Fibroblast of skin of abdomen (primary cell): Measurements from ENCODE around the gene SLC25A19.

Source experiments
- DNase-seq: peaks from one replicate; pipeline ENCODE4 v3.0.0-alpha.2; 2013

The SLC25A19 gene

DNA sequence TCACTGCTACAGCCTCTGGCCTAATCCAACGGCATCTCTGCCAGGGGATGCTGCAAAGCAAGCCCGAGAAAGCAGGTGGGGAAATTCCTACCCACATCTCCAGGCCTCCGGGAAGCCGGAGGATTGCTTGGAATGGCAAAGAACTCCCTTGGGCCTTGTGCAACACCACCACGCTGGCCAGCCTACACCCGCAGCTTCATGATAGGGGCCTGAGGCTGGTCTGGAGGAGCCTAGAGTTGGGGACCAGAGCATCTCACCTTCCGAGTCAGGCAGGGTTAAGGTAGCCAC lies 48.1 kb downstream of the SLC25A19 start:
- DNase-seq = no peak

GRCh38 chr17:75240394-75241142 lies 48.7 kb downstream of the SLC25A19 start:
- DNase-seq = peak; percentile 22

- DNase-seq = no peak
Measured at GRCh38 chr17:75239778-75240393, 49.3 kb downstream of the SLC25A19 start.

GRCh38 chr17:75239214-75239613 lies 50.0 kb downstream of the SLC25A19 start:
- DNase-seq = no peak

DNA sequence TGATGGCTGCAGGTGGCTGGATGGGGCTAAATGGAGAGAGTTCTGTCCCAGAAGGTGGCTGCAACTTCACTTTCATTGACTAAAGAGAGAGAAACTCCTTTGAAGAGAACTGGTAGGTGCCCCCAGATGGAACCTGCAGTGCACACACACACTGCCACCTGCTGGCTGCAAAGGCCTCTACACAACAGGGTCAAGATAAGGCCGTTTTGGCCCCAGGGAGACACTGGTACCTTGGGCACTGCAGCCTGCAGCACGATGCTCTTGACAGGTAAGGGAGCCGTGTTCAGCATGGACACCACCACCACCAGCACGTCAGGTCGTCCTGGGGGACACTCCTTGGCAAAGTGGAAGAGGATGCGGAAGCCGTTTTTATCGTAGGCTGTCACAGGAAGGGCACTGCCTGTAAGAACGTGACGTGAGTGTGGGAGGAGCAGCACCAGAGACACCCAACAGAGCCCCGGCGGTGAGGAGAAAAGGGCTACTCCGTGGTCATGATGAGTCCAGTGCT lies 50.5 kb downstream of the SLC25A19 start:
- DNase-seq = peak; percentile 52

DNA sequence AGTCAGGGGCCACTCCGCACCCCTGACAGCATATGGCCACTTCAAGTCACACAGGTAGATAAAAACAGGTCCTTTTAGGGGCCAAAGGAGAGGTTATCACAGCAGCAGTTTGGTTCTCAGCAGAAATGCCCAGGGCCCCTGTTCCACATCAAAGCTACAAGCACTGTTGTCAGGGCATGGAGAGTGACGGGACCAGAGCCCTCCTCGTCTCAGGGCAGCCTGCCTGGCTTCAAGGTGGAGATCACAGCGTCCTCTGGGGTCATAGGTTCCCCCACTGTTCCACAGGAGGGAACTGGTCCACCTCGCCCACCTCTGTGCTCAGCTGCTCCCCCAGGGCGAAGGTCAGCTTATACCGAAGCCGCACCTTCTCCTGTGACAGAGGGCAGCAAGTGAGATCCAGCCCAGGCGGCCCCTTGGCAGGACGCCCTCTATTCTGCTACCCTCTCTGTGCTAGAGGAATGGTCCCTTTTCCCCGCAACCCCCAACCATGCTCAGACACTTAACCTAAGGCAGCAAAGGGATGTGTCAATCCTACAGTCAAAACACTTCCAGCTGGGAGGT lies 51.1 kb downstream of the SLC25A19 start:
- DNase-seq = no peak

DNA sequence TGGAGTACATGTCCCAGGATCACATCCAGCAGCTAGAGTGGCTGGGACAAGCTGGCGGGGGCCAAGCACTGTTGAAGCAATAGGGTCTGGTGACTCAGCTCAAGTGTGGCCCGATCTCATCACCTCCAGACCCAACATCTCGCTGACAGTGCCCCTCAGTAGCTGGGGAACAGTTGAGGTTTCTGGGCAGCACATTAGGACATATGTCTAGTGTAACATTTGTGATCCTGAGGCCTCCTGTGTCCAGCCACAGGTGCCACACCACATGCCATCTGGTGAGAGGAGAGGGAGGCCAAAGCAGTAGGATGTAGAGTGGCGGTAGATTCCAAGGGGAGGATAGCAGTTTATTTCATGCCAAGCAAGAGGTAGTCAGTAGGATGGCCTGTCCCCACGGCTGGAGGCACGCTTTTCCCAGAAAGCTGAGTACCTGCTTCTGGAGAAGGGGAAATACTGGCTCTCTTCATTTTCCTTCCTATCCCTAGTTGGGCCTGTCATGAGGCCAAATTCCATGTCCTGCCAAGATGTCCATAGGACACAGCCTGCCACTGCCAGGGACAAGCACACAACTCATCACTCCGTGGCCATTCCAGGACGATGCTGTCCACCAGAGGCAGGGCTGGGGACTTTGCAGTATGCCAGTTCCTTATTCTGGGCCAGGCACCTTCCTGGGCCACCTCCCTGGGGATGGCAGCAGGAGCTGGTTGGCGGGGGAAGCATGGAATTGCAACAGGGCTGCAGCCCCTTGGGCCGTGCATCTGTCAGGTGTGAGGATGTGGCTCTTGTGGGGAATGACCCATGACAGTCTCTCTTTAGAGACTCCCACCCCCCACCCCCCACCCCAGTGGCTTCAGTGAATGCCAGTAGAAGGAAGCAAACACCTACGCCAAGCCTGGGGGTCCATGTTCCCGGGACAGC lies 51.9 kb downstream of the SLC25A19 start:
- no peak for DNase-seq

DNA sequence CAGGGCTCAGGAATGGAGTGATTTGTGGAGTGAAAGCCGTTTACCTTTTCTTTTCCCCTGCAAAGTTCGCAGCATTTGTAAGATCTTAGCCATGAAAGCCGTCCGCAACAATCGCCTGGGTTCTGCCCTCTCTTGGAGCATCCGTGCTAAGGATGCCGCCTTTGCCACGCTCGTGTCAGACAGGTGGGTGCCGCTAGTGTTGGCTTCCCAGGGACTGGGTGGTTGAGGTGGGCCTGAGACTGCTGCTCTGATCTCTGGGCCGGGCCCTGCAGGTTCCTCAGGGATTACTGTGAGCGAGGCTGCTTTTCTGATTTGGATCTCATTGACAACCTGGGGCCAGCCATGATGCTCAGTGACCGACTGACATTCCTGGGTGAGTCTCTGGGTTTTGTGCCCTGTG lies 56.4 kb downstream of the SLC25A19 start:
- no peak for DNase-seq

- no peak for DNase-seq
Measured at GRCh38 chr17:75231741-75232464, 57.3 kb downstream of the SLC25A19 start.

DNA sequence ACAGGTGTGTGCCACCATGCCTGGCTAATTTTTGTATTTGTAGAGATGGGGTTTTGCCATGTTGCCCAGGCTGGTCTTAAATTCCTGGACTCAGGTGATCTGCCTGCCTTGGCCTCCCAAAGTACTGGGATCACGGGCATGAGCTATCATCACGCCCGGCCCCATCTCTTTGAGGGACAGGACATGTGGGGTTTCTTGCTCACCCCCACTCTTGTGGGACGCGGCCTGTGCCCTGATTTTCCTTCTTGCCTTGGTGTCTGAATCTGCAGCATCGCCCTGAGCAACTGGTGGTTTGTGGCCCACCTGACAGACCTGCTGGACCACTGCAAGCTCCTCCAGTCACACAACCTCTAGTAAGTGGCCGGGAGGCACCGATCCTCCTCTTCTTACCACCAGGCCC lies 58.2 kb downstream of the SLC25A19 start:
- no peak for DNase-seq

DNA sequence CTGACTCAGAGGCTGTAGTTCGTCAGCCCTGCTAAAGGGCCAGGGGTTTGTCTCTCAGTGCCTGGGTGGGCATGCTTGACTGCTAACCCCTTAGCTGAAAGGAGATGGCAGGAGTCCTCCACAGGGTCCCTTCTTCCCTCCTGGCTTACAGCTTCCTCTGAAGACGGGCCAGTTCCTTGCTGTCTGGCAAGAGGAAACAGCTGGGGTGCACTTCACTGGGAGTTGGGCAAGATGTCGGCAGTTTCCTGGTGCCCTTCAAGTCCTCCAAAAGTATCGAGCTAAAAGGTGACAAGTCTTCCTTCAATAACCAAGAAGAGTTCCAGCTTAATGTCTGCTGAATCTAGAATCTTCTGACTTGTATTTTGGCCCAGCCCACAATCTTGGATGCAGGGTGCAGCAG lies 60.4 kb downstream of the SLC25A19 start:
- no peak for DNase-seq

DNA sequence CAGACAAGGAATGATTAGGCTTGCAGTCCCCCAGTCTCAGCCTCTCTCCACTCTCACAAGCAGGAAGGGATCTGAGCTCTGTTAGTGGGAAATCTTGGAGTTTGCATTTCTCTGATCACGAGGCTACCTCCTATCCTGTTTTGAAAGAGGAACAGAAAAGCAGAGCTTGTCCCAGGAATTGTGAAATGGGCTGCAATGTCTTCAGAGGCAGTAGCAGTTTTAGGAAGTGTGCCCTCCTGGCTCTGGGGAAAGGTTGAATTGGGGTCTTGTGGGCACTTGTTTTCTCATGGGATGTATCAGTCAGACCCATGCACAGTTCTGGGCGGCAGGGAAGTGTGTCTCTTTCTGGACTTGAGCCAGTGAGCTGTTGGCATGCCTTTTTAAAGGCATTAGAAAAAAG lies 60.9 kb downstream of the SLC25A19 start:
- DNase-seq = no peak

GRCh38 chr17:75227729-75228128 lies 61.5 kb downstream of the SLC25A19 start:
- DNase-seq = no peak

DNA sequence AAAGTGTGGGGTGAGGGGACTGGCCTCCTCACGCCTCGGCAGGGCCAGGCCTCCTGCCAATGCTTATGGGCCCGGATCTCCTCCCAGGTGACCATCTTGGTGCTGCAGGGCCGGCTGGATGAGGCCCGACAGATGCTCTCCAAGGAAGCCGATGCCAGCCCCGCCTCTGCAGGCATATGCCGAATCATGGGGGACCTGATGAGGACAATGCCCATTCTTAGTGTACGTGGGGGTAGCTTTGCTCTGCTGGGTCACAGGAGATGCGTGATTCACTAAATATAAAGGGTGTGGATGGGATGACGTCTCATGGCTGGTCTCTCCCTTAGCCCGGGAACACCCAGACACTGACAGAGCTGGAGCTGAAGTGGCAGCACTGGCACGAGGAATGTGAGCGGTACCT lies 64.2 kb downstream of the SLC25A19 start:
- DNase-seq = no peak
